Measurements from ENCODE around the gene LMO7.

Gene LMO7

GRCh38 chr13:75802161-75802560 lies 166.0 kb downstream of the LMO7 start:
- Histone ChIP-seq H3K9me3 (ENCODE audit: control insufficient read depth, low read length) (no peaks in the 10 kb centered on the region), H3K4me3 (ENCODE audit: insufficient read depth, low read depth, low read length) (no peak overlapping the region), H3K4me1 (ENCODE audit: control insufficient read depth, insufficient read depth, low read length) (peaks cover 8% of the 10 kb centered on the region), H3K27ac (ENCODE audit: insufficient read depth, low read depth, low read length, poor library complexity, severe bottlenecking) (no peak overlapping the region), H3K36me3 (ENCODE audit: control insufficient read depth, insufficient read depth, low read length) (no peaks in the 10 kb centered on the region), H3K27me3 (ENCODE audit: control insufficient read depth, insufficient read depth, low read length, poor library complexity, severe bottlenecking) (no peaks in the 10 kb centered on the region)
- WGBS, 2 experiments = 79 to 81% methylated on average over 4 to 5 of the region's 5 CpGs

DNA sequence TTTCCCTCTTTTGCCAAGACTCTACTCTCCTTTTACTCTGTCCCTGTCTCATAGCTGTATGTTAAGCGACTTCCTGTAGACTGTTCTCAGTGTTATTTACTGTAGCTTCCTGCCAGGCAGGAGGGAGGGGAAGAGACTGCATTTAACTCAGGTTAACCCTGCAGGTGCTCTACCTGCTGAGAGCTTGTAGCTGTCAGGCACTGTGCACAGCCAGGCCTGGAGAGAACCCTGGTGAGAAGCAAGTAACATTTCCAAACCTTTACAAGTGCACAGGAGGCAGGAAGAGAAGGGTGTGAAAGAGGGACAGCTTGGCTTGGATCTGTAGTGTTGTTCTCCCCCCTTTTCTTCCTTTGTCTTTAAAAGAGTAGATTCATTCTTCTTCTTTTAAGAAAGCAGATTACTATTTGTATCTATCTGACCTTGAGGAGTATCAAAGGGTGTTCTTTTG lies 167.1 kb downstream of the LMO7 start:
- Histone ChIP-seq H3K36me3 (ENCODE audit: control insufficient read depth, insufficient read depth, low read length) (no peaks in the 10 kb centered on the region), H3K4me1 (ENCODE audit: control insufficient read depth, insufficient read depth, low read length) (peaks cover 8% of the 10 kb centered on the region), H3K27me3 (ENCODE audit: control insufficient read depth, insufficient read depth, low read length, poor library complexity, severe bottlenecking) (no peaks in the 10 kb centered on the region), H3K9me3 (ENCODE audit: control insufficient read depth, low read length) (no peaks in the 10 kb centered on the region), H3K4me3 (ENCODE audit: insufficient read depth, low read depth, low read length) (no peak overlapping the region), H3K27ac (ENCODE audit: insufficient read depth, low read depth, low read length, poor library complexity, severe bottlenecking) (no peak overlapping the region)
- WGBS, 2 experiments = 4 to 6% methylated on average over 1 of the region's 1 CpG

DNA sequence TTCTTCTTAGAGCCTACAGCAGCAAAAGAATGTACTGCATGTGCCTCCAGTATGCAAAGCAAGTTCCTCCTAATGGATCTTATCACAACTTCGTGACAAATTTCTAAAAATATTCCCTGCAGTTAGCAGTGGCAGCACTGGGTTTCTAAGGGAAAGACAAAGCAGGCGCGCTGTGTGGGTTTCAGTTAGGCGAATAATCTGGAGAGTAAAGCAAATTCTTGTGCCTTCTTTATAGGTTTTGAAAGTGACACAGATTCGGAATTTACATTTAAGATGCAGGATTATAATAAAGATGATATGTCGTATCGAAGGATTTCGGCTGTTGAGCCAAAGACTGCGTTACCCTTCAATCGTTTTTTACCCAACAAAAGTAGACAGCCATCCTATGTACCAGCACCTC lies 167.9 kb downstream of the LMO7 start:
- no peak overlapping the region for H3K27ac ChIP-seq (ENCODE audit: insufficient read depth, low read depth, low read length, poor library complexity, severe bottlenecking)

DNA sequence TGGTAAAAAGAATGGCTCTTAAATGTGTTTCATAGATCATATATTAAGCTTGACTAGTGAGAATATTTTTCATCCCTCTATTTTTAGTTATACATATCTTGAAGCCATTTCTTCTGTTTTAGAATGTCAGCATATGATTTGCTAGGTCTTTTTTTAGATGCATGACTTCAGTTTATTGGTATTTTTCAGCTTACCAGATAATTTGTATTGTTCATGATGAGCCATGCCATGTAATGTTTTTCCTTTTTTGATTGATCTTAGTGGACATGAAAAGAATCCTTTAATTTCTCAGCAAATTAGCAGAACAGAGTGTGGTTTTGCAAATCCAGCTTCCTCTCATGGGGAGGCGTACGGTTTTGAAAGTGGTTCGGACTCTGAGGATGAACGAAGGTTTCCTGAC lies 168.5 kb downstream of the LMO7 start:
- no peak overlapping the region for H3K4me3 ChIP-seq (ENCODE audit: insufficient read depth, low read depth, low read length)
- no peaks in the 10 kb centered on the region for H3K9me3 ChIP-seq (ENCODE audit: control insufficient read depth, low read length)
- WGBS, 2 experiments = 95 to 96% methylated on average over 4 of the region's 4 CpGs
- H3K36me3 ChIP-seq (ENCODE audit: control insufficient read depth, insufficient read depth, low read length) = no peaks in the 10 kb centered on the region
- H3K4me1 ChIP-seq (ENCODE audit: control insufficient read depth, insufficient read depth, low read length) = peaks cover 8% of the 10 kb centered on the region
- H3K27ac ChIP-seq (ENCODE audit: insufficient read depth, low read depth, low read length, poor library complexity, severe bottlenecking) = no peak overlapping the region
- H3K27me3 ChIP-seq (ENCODE audit: control insufficient read depth, insufficient read depth, low read length, poor library complexity, severe bottlenecking) = no peaks in the 10 kb centered on the region

More for the DNA sequence above, 167.9 kb downstream of the LMO7 start:
- Histone ChIP-seq H3K4me3 (ENCODE audit: insufficient read depth, low read depth, low read length) (no peak overlapping the region), H3K36me3 (ENCODE audit: control insufficient read depth, insufficient read depth, low read length) (no peaks in the 10 kb centered on the region), H3K27me3 (ENCODE audit: control insufficient read depth, insufficient read depth, low read length, poor library complexity, severe bottlenecking) (no peaks in the 10 kb centered on the region), H3K4me1 (ENCODE audit: control insufficient read depth, insufficient read depth, low read length) (peaks cover 8% of the 10 kb centered on the region), H3K9me3 (ENCODE audit: control insufficient read depth, low read length) (no peaks in the 10 kb centered on the region)
- WGBS, 2 experiments = 81 to 83% methylated on average over 10 of the region's 10 CpGs

- Histone ChIP-seq H3K4me3 (ENCODE audit: insufficient read depth, low read depth, low read length) (no peak overlapping the region), H3K9me3 (ENCODE audit: control insufficient read depth, low read length) (no peaks in the 10 kb centered on the region), H3K27ac (ENCODE audit: insufficient read depth, low read depth, low read length, poor library complexity, severe bottlenecking) (no peak overlapping the region), H3K27me3 (ENCODE audit: control insufficient read depth, insufficient read depth, low read length, poor library complexity, severe bottlenecking) (no peaks in the 10 kb centered on the region), H3K4me1 (ENCODE audit: control insufficient read depth, insufficient read depth, low read length) (peaks cover 8% of the 10 kb centered on the region), H3K36me3 (ENCODE audit: control insufficient read depth, insufficient read depth, low read length) (no peaks in the 10 kb centered on the region)
- 82% methylated on average over 7 of the region's 7 CpGs for WGBS, 2 experiments
Observed at GRCh38 chr13:75806117-75806516, 170.0 kb downstream of the LMO7 start.

DNA sequence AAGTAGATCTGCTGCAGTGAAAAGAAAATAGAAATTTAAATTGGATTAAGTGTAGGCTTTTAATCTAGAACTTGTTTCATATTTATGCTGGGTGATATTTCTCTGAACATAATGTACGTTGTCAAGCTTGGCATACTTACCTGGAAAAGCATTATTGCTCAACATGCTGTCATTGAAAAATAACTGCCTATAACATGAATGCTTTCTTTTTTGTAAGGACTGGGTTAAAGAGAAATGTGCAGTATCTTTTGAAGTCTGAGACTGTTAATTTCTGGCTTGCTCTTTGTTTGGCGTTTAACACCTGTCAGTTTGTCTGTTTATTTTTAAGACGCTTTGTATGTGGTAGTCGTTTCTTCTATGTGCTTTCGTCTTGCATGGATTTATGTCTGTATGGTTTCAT lies 175.2 kb downstream of the LMO7 start:
- no peaks in the 10 kb centered on the region for H3K27me3 ChIP-seq (ENCODE audit: control insufficient read depth, insufficient read depth, low read length, poor library complexity, severe bottlenecking)
- H3K4me1 ChIP-seq (ENCODE audit: control insufficient read depth, insufficient read depth, low read length) = no peaks in the 10 kb centered on the region
- H3K9me3 ChIP-seq (ENCODE audit: control insufficient read depth, low read length) = no peaks in the 10 kb centered on the region
- no peaks in the 10 kb centered on the region for H3K36me3 ChIP-seq (ENCODE audit: control insufficient read depth, insufficient read depth, low read length)
- WGBS, 2 experiments = 95% methylated on average over 5 of the region's 5 CpGs
- no peak overlapping the region for H3K27ac ChIP-seq (ENCODE audit: insufficient read depth, low read depth, low read length, poor library complexity, severe bottlenecking)
- H3K4me3 ChIP-seq (ENCODE audit: insufficient read depth, low read depth, low read length) = no peak overlapping the region

DNA sequence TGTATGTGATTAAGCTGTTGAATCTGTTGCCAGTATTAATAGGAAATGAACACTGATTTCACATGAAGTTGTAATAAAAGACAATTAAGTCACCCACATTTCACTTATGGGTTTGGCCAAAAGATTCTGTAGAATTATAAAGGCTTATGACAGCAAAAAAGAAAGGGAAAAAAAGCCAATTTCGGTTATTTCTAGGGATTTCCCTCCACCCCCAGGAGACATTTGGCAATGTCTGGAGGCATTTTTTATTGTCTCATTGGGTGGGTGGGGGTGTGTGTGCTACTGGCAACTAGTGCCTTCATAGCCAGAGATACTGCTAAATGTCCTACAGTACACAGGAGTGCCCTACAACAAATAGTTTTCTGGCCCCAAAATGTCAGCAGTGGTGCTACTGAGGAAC lies 175.7 kb downstream of the LMO7 start:
- H3K27ac ChIP-seq (ENCODE audit: insufficient read depth, low read depth, low read length, poor library complexity, severe bottlenecking) = no peak overlapping the region
- no peaks in the 10 kb centered on the region for H3K27me3 ChIP-seq (ENCODE audit: control insufficient read depth, insufficient read depth, low read length, poor library complexity, severe bottlenecking)
- no peaks in the 10 kb centered on the region for H3K36me3 ChIP-seq (ENCODE audit: control insufficient read depth, insufficient read depth, low read length)
- no peaks in the 10 kb centered on the region for H3K9me3 ChIP-seq (ENCODE audit: control insufficient read depth, low read length)
- no peaks in the 10 kb centered on the region for H3K4me1 ChIP-seq (ENCODE audit: control insufficient read depth, insufficient read depth, low read length)
- H3K4me3 ChIP-seq (ENCODE audit: insufficient read depth, low read depth, low read length) = no peak overlapping the region
- 75 to 82% methylated on average over 1 of the region's 1 CpG for WGBS, 2 experiments

GRCh38 chr13:75812751-75813181 lies 176.6 kb downstream of the LMO7 start:
- no peak overlapping the region for H3K4me3 ChIP-seq (ENCODE audit: insufficient read depth, low read depth, low read length)
- WGBS, 2 experiments = 90 to 96% methylated on average over 6 of the region's 6 CpGs
- no peaks in the 10 kb centered on the region for H3K9me3 ChIP-seq (ENCODE audit: control insufficient read depth, low read length)
- H3K4me1 ChIP-seq (ENCODE audit: control insufficient read depth, insufficient read depth, low read length) = no peaks in the 10 kb centered on the region
- H3K27me3 ChIP-seq (ENCODE audit: control insufficient read depth, insufficient read depth, low read length, poor library complexity, severe bottlenecking) = no peaks in the 10 kb centered on the region
- H3K27ac ChIP-seq (ENCODE audit: insufficient read depth, low read depth, low read length, poor library complexity, severe bottlenecking) = no peak overlapping the region
- H3K36me3 ChIP-seq (ENCODE audit: control insufficient read depth, insufficient read depth, low read length) = no peaks in the 10 kb centered on the region

- no peaks in the 10 kb centered on the region for H3K9me3 ChIP-seq (ENCODE audit: control insufficient read depth, low read length)
- H3K27ac ChIP-seq (ENCODE audit: insufficient read depth, low read depth, low read length, poor library complexity, severe bottlenecking) = no peak overlapping the region
- H3K4me3 ChIP-seq (ENCODE audit: insufficient read depth, low read depth, low read length) = no peak overlapping the region
- H3K4me1 ChIP-seq (ENCODE audit: control insufficient read depth, insufficient read depth, low read length) = no peaks in the 10 kb centered on the region
- H3K27me3 ChIP-seq (ENCODE audit: control insufficient read depth, insufficient read depth, low read length, poor library complexity, severe bottlenecking) = no peaks in the 10 kb centered on the region
- WGBS, 2 experiments = 94 to 100% methylated on average over 2 of the region's 3 CpGs
- H3K36me3 ChIP-seq (ENCODE audit: control insufficient read depth, insufficient read depth, low read length) = no peaks in the 10 kb centered on the region
Observed at GRCh38 chr13:75813323-75813722, 177.2 kb downstream of the LMO7 start.

DNA sequence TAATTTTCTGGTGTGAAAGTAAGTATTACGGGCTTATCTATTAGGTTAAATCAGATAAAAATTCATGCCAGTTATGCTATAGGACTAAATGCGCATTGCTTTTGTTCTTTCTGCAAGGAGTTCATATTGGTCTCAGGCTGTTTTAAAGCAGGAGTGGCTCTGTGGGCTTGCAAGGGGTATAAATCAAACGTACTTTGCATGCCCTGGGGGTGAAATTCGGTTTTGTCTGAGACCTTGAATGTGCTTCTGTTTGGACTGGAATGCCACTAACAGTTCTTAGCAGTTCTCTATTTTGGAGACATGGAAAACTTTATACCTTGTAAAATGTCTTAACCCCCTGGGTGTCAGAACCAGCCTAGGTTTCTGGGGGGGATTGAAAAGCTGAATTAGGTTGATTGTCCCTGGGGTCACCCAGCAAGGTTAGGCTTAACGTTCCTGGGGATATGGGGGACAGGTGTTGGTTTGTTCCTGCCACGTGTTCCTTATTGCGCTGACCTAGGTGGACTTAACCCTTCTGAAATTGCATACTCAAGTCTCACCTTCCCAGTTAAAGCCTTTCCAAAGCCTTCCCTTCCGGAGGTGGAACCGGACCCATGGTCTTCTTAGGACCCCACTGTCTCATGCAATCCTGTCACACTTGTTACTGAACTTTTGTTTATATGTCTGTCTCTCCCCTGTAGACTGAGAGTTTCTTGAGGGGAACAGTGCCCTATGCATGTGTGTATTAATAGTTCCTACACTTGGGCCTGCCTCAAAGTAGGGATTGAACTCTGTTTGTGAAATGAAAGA lies 182.2 kb downstream of the LMO7 start:
- 86 to 87% methylated on average over 9 of the region's 9 CpGs for WGBS, 2 experiments
- Histone ChIP-seq H3K36me3 (ENCODE audit: control insufficient read depth, insufficient read depth, low read length) (no peaks in the 10 kb centered on the region), H3K4me3 (ENCODE audit: insufficient read depth, low read depth, low read length) (no peak overlapping the region), H3K9me3 (ENCODE audit: control insufficient read depth, low read length) (no peaks in the 10 kb centered on the region), H3K27me3 (ENCODE audit: control insufficient read depth, insufficient read depth, low read length, poor library complexity, severe bottlenecking) (no peaks in the 10 kb centered on the region), H3K27ac (ENCODE audit: insufficient read depth, low read depth, low read length, poor library complexity, severe bottlenecking) (no peak overlapping the region), H3K4me1 (ENCODE audit: control insufficient read depth, insufficient read depth, low read length) (no peaks in the 10 kb centered on the region)

- H3K27me3 ChIP-seq (ENCODE audit: control insufficient read depth, insufficient read depth, low read length, poor library complexity, severe bottlenecking) = no peaks in the 10 kb centered on the region
- H3K36me3 ChIP-seq (ENCODE audit: control insufficient read depth, insufficient read depth, low read length) = no peaks in the 10 kb centered on the region
- no peak overlapping the region for H3K4me3 ChIP-seq (ENCODE audit: insufficient read depth, low read depth, low read length)
- no peak overlapping the region for H3K27ac ChIP-seq (ENCODE audit: insufficient read depth, low read depth, low read length, poor library complexity, severe bottlenecking)
- H3K9me3 ChIP-seq (ENCODE audit: control insufficient read depth, low read length) = no peaks in the 10 kb centered on the region
- no peaks in the 10 kb centered on the region for H3K4me1 ChIP-seq (ENCODE audit: control insufficient read depth, insufficient read depth, low read length)
- 95 to 97% methylated on average over 5 of the region's 5 CpGs for WGBS, 2 experiments
Observed at GRCh38 chr13:75818968-75819225, 182.8 kb downstream of the LMO7 start.
